BJ (cell line): ENCODE measurements around the gene BRI3BP. TPM values are rescaled to one million over a fixed set of nuclear protein-coding genes. Genes with fewer than 3 reads are reported as not detected.

ENCODE experiments used
- CTCF ChIA-PET: fragments of 350-600 bp; formaldehyde crosslinking; extraction: SDS; loops from one replicate; lab custom pipeline; 2021; ENCODE audit warnings: antibody characterized with exemption, inconsistent platforms; lab: Yijun Ruan, JAX
- POLR2A ChIA-PET: fragments of 300-600 bp; sonication (Branson Sonifier 250); formaldehyde crosslinking; extraction: SDS; loops from one replicate; lab custom pipeline; 2021; ENCODE audit warnings: antibody characterized with exemption; lab: Charles Lee
- DNase-seq: peaks from one replicate; pipeline ENCODE4 v3.0.0-alpha.2; 2011; ENCODE audit warnings: low read depth
- H3K27me3 ChIP-seq: 2 replicates; pipeline ENCODE4 v1.6.0; 2011; ENCODE audit warnings: low read length; ENCODE audit not compliant: control insufficient read depth, insufficient read depth
- H3K36me3 ChIP-seq: 2 replicates; pipeline ENCODE4 v1.5.1; 2011; ENCODE audit warnings: low read length; ENCODE audit not compliant: control insufficient read depth, insufficient read depth
- H3K4me3 ChIP-seq: 2 replicates; pipeline ENCODE4 v1.5.1; 2011; ENCODE audit warnings: low read depth, mild to moderate bottlenecking, control low read depth, low read length
- polyA plus RNA-seq: library from polyadenylated mRNA; depleted of rRNA; stranded (reverse); fragments of >200 nt; gene quantifications from 2 replicates; pipeline ENCODE4 v1.2.3, GENCODE V29; 2011
- TF ChIP-seq, protein P1 (sequence below): IDR thresholded peaks from 2 replicates; pipeline ENCODE4 v1.5.1; 2011; ENCODE audit warnings: low read depth, mild to moderate bottlenecking, control low read depth, inconsistent platforms, low read length, moderate library complexity; ENCODE audit not compliant: insufficient read depth

The BRI3BP gene
- polyA plus RNA-seq, 1 experiment: 1.9 TPM

DNA sequence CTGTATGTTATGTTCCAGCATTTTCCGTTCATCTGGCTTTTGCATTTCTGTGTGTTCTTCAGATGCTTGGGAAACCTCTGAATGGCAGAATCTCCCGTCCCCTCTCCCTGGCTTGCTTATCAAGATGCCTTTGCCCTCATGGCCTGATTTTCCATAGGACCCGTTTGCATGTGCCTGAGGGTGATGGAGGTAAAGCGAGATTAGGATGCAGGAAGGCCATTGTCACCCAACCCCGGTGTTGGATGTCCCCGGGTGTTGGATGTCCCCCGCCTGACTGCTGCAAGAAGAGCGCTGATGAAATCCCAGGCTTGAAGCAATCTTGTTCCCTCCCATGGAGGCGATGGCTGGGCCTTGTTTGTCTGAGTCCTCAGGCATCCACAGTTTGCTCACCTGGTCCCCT, 9.6 kb downstream of the BRI3BP start:
- ChIA-PET CTCF (no interaction called here), POLR2A (no interaction called here)
- H3K36me3 ChIP-seq: no peaks in the 10 kb centered on the region
- H3K27me3 ChIP-seq: no peaks in the 10 kb centered on the region
- TF ChIP-seq, protein P1, sequence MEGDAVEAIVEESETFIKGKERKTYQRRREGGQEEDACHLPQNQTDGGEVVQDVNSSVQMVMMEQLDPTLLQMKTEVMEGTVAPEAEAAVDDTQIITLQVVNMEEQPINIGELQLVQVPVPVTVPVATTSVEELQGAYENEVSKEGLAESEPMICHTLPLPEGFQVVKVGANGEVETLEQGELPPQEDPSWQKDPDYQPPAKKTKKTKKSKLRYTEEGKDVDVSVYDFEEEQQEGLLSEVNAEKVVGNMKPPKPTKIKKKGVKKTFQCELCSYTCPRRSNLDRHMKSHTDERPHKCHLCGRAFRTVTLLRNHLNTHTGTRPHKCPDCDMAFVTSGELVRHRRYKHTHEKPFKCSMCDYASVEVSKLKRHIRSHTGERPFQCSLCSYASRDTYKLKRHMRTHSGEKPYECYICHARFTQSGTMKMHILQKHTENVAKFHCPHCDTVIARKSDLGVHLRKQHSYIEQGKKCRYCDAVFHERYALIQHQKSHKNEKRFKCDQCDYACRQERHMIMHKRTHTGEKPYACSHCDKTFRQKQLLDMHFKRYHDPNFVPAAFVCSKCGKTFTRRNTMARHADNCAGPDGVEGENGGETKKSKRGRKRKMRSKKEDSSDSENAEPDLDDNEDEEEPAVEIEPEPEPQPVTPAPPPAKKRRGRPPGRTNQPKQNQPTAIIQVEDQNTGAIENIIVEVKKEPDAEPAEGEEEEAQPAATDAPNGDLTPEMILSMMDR: no peak
- H3K4me3 ChIP-seq: no peak overlapping the region
- DNase-seq: no peak

DNA sequence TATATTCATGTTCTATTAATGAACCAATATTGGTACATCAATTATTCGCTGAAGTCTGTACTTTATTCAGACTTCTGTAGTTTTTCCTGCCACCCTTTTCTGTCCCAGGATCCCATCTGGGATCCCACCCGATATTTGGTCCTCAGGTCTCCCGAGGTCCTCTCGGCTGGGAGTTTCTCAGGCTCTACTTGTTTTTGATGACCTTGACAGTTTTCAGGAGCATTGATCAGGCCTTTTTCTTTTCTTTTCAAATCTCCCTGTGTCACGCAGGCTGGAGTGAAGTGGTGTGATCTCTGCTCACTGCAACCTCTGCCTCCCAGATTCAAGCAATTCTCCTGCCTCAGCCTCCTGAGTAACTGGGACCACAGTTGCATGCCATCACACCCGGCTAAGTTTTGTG, 11.2 kb downstream of the BRI3BP start:
- Histone ChIP-seq H3K36me3 (no peaks in the 10 kb centered on the region), H3K27me3 (no peaks in the 10 kb centered on the region), H3K4me3 (no peak overlapping the region)
- DNase-seq: no peak
- TF ChIP-seq, protein P1: no peak
- CTCF ChIA-PET: no interaction called here
- POLR2A ChIA-PET: no interaction called here

DNA sequence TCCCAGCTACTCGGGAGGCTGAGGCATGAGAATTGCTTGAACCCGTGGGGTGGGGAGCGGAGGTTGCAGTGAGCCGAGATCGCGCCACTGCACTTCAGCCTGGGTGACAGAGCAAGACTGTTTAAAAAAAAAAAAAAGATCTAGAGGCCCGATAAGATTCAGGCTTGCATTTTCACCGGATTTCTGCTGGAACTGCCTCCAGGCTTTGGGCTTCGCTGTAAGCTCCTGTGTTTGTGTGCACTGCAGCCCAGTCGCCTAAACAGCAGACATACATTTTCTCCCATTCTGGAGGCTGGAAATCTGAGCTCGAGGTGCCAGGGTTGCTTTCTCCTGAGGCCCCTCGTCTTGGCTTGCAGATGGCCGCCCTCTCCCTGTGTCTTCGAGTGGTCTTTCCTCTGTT, 12.2 kb downstream of the BRI3BP start:
- Histone ChIP-seq H3K4me3 (no peak overlapping the region), H3K36me3 (no peaks in the 10 kb centered on the region), H3K27me3 (no peaks in the 10 kb centered on the region)
- TF ChIP-seq, protein P1: no peak
- CTCF ChIA-PET: no interaction called here
- POLR2A ChIA-PET: no interaction called here
- DNase-seq: no peak

DNA sequence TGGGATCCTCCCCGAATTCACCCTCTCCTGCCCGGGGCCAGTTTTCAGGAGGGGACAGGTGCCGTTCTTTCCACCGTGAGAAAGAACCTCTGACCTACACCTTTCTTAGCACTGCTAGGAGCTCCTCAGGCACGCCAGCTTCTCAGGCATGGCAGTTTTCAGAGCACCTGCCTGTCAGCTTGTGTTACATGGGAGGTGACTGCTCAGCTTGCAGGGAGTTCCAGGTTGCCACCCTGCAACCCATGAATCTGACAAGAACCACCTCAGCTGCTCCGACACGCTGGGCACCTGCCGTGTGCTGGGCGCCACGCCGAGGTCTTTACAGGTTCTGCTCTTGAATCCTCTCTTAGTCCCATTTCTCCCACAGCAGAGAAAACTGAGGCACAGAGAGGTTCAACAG, 12.9 kb downstream of the BRI3BP start:
- CTCF ChIA-PET: no interaction called here

DNA sequence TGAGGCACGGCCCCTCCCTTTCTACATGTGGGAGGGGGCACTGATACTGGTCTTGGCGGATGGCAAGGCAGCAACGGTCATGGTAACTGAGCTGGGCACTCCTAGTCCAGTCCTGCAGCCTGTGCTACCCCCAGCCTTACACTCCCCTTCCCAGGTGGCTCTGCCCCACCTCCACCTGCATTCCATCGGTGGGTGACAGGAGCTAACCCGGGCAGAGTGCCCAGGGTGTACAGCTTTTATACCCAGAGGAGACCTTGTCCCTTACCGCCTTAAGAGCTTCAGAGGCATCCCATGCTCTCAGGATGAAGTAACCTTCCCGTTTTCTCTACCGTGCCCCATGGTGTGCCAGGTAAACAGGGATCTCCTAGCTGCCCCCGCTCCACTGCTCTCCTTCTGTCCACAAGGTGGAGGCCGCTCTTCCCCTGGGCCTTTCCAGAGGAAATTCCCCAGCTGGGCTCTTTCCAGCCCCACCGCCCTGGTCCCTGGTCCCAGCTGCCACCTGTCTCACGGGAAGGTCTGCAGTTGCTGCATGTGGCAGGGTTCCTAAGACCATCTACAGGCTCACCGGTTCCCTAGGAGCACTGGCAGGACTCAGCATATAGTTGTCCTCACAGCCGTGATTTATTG, 20.5 kb downstream of the BRI3BP start:
- H3K27me3 ChIP-seq: no peaks in the 10 kb centered on the region
- ChIA-PET CTCF (interaction anchor here (0.6 kb wide), 1 partner anchor 447 kb away, joined by 4 read pairs; no protein-coding TSS in a partner anchor), POLR2A (no interaction called here)
- TF ChIP-seq, protein P1: no peak
- DNase-seq: no peak
- H3K4me3 ChIP-seq: no peak overlapping the region
- no peaks in the 10 kb centered on the region for H3K36me3 ChIP-seq

More for the DNA sequence above, 12.9 kb downstream of the BRI3BP start:
- no peaks in the 10 kb centered on the region for H3K27me3 ChIP-seq
- POLR2A ChIA-PET: no interaction called here
- H3K36me3 ChIP-seq: no peaks in the 10 kb centered on the region
- DNase-seq: no peak
- TF ChIP-seq, protein P1: no peak
- no peak overlapping the region for H3K4me3 ChIP-seq
